Parathyroid adenoma (tissue), 2 donors: Measurements from ENCODE around the gene IKBIP.
"Not testable (repeated sequence)": the region's sequence is repeated elsewhere in the genome, so short reads cannot be mapped to it uniquely, and the experiment has no call there.

Experiments
- H2AFZ ChIP-seq: fragments of 300-600 bp; sonication (generic); one replicate; pipeline ENCODE4 v1.7.0; 2017; ENCODE audit warnings: antibody characterized with exemption, mild to moderate bottlenecking
- H3K27ac ChIP-seq: fragments of 300-600 bp; sonication (generic); one replicate; pipeline ENCODE4 v1.7.0; 2017
- H3K27me3 ChIP-seq: fragments of 300-600 bp; sonication (generic); one replicate; pipeline ENCODE4 v1.7.0; 2017; ENCODE audit warnings: low read length; ENCODE audit not compliant: control insufficient read depth, insufficient read depth
- H3K36me3 ChIP-seq: fragments of 300-600 bp; sonication (generic); one replicate; pipeline ENCODE4 v1.7.0; 2017; ENCODE audit warnings: low read length; ENCODE audit not compliant: control insufficient read depth, insufficient read depth
- H3K4me1 ChIP-seq: fragments of 300-600 bp; sonication (generic); one replicate; pipeline ENCODE4 v1.7.0; 2017; ENCODE audit warnings: control low read depth
- H3K4me2 ChIP-seq: fragments of 300-600 bp; sonication (generic); one replicate; pipeline ENCODE4 v1.7.0; 2017; ENCODE audit warnings: low read length
- H3K4me3 ChIP-seq: fragments of 300-600 bp; sonication (generic); one replicate; pipeline ENCODE4 v1.7.0; 2017; ENCODE audit warnings: low read depth, low read length
- H3K79me2 ChIP-seq: fragments of 300-600 bp; sonication (generic); one replicate; pipeline ENCODE4 v1.7.0; 2017; ENCODE audit warnings: control low read depth
- H3K9ac ChIP-seq: fragments of 300-600 bp; sonication (generic); one replicate; pipeline ENCODE4 v1.7.0; 2017; ENCODE audit warnings: mild to moderate bottlenecking
- H3K9me3 ChIP-seq: fragments of 300-600 bp; sonication (generic); one replicate; pipeline ENCODE4 v1.7.0; 2017; ENCODE audit warnings: low read length; ENCODE audit not compliant: control insufficient read depth
- CTCF ChIP-seq: fragments of 300-600 bp; sonication (generic); IDR thresholded peaks from one replicate; pipeline ENCODE4 v1.7.0; 2017; ENCODE audit warnings: antibody characterized with exemption, mild to moderate bottlenecking
- donor health status: primary hyperparathyroidism.

IKBIP gene

GRCh38 chr12:98579835-98580234 is 64.8 kb downstream of the IKBIP start:
- Histone ChIP-seq H3K27me3 (no peaks in the 10 kb centered on the region), H3K4me3 (no peak overlapping the region), H3K4me2 (no peak overlapping the region), H3K36me3 (no peaks in the 10 kb centered on the region), H3K79me2 (no peaks in the 10 kb centered on the region), H3K9ac (no peak overlapping the region), H2AFZ (no peak overlapping the region), H3K9me3 (no peaks in the 10 kb centered on the region), H3K4me1 (no peaks in the 10 kb centered on the region), H3K27ac (no peak overlapping the region)
- TF ChIP-seq CTCF: no peak

- TF ChIP-seq CTCF: no peak
- Histone ChIP-seq H3K4me2 (no peak overlapping the region), H3K36me3 (no peaks in the 10 kb centered on the region), H3K27ac (no peak overlapping the region), H2AFZ (no peak overlapping the region), H3K9ac (no peak overlapping the region), H3K27me3 (no peaks in the 10 kb centered on the region), H3K4me3 (no peak overlapping the region), H3K79me2 (no peaks in the 10 kb centered on the region), H3K9me3 (no peaks in the 10 kb centered on the region), H3K4me1 (no peaks in the 10 kb centered on the region)
These were observed 65.2 kb downstream of the IKBIP start for GRCh38 chr12:98579347-98579746.

- H2AFZ ChIP-seq: peak overlapping the region; percentile 40
- H3K36me3 ChIP-seq: no peaks in the 10 kb centered on the region
- no peaks in the 10 kb centered on the region for H3K79me2 ChIP-seq
- no peak for TF ChIP-seq CTCF
- H3K27me3 ChIP-seq: no peaks in the 10 kb centered on the region
- no peak overlapping the region for H3K4me2 ChIP-seq
- H3K9ac ChIP-seq: no peak overlapping the region
- H3K27ac ChIP-seq: no peak overlapping the region
- no peak overlapping the region for H3K4me3 ChIP-seq
- no peaks in the 10 kb centered on the region for H3K4me1 ChIP-seq
- no peaks in the 10 kb centered on the region for H3K9me3 ChIP-seq
These were observed 65.8 kb downstream of the IKBIP start for GRCh38 chr12:98578821-98579220.

- H3K27ac ChIP-seq: no peak overlapping the region
These were observed 66.2 kb downstream of the IKBIP start for GRCh38 chr12:98578392-98578791.

GRCh38 chr12:98576795-98577194 is 67.8 kb downstream of the IKBIP start:
- not testable (repeated sequence) for H3K9me3 ChIP-seq, H2AFZ ChIP-seq, H3K27ac ChIP-seq, H3K9ac ChIP-seq, H3K36me3 ChIP-seq, H3K4me2 ChIP-seq, H3K27me3 ChIP-seq, H3K4me1 ChIP-seq, H3K4me3 ChIP-seq, H3K79me2 ChIP-seq

More at GRCh38 chr12:98578392-98578791, 66.2 kb downstream of the IKBIP start:
- no peak overlapping the region for H3K4me3 ChIP-seq
- TF ChIP-seq CTCF: no peak
- H3K27me3 ChIP-seq: no peaks in the 10 kb centered on the region
- no peaks in the 10 kb centered on the region for H3K4me1 ChIP-seq
- H3K4me2 ChIP-seq: no peak overlapping the region
- H3K36me3 ChIP-seq: no peaks in the 10 kb centered on the region
- no peaks in the 10 kb centered on the region for H3K9me3 ChIP-seq
- H3K9ac ChIP-seq: no peak overlapping the region
- H3K79me2 ChIP-seq: no peaks in the 10 kb centered on the region
- H2AFZ ChIP-seq: peak overlapping the region; percentile 40
